Measurements from ENCODE around the gene CDH2. TPM values are rescaled to one million over a fixed set of nuclear protein-coding genes. Genes with fewer than 3 reads are reported as not detected.

CDH2 gene
- total RNA-seq, 4 donors from 2014 or later, result 0.20 to 4.4 (median 1.1) TPM; not detected in 1

DNA sequence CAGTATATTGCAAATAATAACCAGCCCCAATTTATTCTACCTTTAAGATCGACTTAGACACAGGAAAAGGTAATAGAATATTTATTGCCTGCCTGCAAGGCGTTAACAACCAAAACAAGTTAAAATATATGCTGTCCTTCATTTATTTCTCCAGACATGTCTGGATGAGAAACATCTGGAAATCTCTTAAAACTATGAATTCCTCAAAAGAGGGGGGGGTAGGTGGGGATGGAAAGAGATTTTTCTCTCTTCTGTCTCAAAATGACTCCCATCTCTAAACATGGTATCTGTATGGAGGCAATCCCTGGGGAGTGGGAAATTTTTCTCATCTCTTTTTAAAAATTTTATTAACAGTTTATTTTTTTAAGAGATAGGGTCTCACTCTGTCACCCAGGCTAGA lies 113.0 kb downstream of the CDH2 start:
- no peaks in the 10 kb centered on the region for H3K27me3 ChIP-seq
- H3K4me3 ChIP-seq, result no peak overlapping the region
- H3K9me3 ChIP-seq, result no peaks in the 10 kb centered on the region
- 46 to 57% methylated on average over 2 of the region's 2 CpGs for WGBS, 2 donors (ENCODE audit: low coverage in 1 of 2)
- intact Hi-C loops (cut with DNase I; ENCODE audit: low total_unique reads) (no loop called here), in situ Hi-C loops (cut with MboI; ENCODE audit: low pct_ligation_motif_present in 1 of 4, low pct_unique_long_range_greater_than_20kb in 1 of 4, low sequenced_read_pairs in 3 of 4) (no loop called here)
- no peaks in the 10 kb centered on the region for H3K36me3 ChIP-seq
- H3K4me1 ChIP-seq, result no peaks in the 10 kb centered on the region
- no peak for DNase-seq
- TF ChIP-seq EP300 (IDR thresholded peaks at IDR 0.05; ENCODE audit: low read depth) (no peak), POLR2AphosphoS5 (IDR thresholded peaks at IDR 0.05) (no peak), POLR2A (IDR thresholded peaks at IDR 0.05) (no peak)
- TF ChIP-seq, protein P1, sequence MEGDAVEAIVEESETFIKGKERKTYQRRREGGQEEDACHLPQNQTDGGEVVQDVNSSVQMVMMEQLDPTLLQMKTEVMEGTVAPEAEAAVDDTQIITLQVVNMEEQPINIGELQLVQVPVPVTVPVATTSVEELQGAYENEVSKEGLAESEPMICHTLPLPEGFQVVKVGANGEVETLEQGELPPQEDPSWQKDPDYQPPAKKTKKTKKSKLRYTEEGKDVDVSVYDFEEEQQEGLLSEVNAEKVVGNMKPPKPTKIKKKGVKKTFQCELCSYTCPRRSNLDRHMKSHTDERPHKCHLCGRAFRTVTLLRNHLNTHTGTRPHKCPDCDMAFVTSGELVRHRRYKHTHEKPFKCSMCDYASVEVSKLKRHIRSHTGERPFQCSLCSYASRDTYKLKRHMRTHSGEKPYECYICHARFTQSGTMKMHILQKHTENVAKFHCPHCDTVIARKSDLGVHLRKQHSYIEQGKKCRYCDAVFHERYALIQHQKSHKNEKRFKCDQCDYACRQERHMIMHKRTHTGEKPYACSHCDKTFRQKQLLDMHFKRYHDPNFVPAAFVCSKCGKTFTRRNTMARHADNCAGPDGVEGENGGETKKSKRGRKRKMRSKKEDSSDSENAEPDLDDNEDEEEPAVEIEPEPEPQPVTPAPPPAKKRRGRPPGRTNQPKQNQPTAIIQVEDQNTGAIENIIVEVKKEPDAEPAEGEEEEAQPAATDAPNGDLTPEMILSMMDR (IDR thresholded peaks at IDR 0.05), result no peak
- no peak overlapping the region for H3K27ac ChIP-seq

DNA sequence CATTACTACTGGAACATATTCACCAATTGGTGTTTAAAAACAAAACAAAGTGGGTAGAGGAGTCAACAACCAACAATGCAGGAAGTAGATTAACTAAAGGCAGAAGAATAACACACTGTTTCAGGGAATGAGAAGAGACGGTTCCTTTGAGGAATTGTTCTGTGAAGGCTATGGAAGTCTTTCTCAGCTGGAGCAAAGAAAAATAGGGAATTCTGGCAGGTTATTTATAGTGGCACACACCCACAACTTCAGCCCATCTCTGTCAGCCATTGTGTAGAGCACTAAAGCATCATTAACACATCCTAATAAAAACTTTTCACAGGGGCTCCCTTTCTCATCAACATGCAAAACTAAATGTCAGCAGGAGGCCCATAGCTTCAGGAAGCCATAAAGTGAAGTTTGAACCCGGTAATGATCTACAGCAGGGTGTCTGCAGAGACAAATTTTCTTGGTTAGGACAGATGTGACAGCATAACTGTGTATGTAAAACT lies 113.6 kb downstream of the CDH2 start:
- Histone ChIP-seq H3K4me3 (no peak overlapping the region), H3K36me3 (no peaks in the 10 kb centered on the region), H3K9me3 (no peaks in the 10 kb centered on the region), H3K4me1 (no peaks in the 10 kb centered on the region), H3K27me3 (no peaks in the 10 kb centered on the region), H3K27ac (no peak overlapping the region)
- intact Hi-C loops (cut with DNase I; ENCODE audit: low total_unique reads), result no loop called here
- in situ Hi-C loops (cut with MboI; ENCODE audit: low pct_ligation_motif_present in 1 of 4, low pct_unique_long_range_greater_than_20kb in 1 of 4, low sequenced_read_pairs in 3 of 4), result no loop called here
- no peak for TF ChIP-seq EP300 (IDR thresholded peaks at IDR 0.05; ENCODE audit: low read depth)
- TF ChIP-seq, protein P1 (IDR thresholded peaks at IDR 0.05), result no peak
- no peak for TF ChIP-seq POLR2A (IDR thresholded peaks at IDR 0.05)
- TF ChIP-seq POLR2AphosphoS5 (IDR thresholded peaks at IDR 0.05), result no peak
- DNase-seq, result no peak
- whole genome bisulfite sequencing, 2 donors (ENCODE audit: low coverage in 1 of 2), result 38 to 53% methylated on average over 1 to 2 of the region's 2 CpGs

DNA sequence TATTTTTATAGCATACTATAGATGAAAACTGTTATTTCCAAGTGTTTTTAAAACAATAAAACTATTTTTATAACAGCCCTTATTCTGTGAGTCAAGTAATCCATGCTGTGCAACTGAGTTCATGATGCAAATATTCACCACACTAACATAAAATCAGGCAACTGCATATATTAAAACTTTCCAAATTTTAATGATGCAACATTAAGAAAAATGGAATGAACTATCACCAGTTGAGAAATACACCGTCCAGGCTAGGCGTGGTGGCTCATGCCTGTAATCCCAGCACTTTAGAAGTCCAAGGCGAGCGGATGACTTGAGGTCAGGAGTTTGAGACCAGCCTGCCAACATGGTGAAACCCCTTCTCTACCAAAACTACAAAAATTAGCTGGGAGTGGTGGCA lies 114.5 kb downstream of the CDH2 start:
- TF ChIP-seq POLR2A (IDR thresholded peaks at IDR 0.05), result no peak
- TF ChIP-seq, protein P1 (IDR thresholded peaks at IDR 0.05), result no peak
- no peak for TF ChIP-seq EP300 (IDR thresholded peaks at IDR 0.05; ENCODE audit: low read depth)
- TF ChIP-seq POLR2AphosphoS5 (IDR thresholded peaks at IDR 0.05), result no peak
- DNase-seq, result no peak
- no peaks in the 10 kb centered on the region for H3K4me1 ChIP-seq
- H3K36me3 ChIP-seq, result no peaks in the 10 kb centered on the region
- no peaks in the 10 kb centered on the region for H3K9me3 ChIP-seq
- H3K27ac ChIP-seq, result no peak overlapping the region
- no peaks in the 10 kb centered on the region for H3K27me3 ChIP-seq
- intact Hi-C loops (cut with DNase I; ENCODE audit: low total_unique reads), result no loop called here
- 90 to 91% methylated on average over 4 of the region's 4 CpGs for WGBS, 2 donors (ENCODE audit: low coverage in 1 of 2)
- in situ Hi-C loops (cut with MboI; ENCODE audit: low pct_ligation_motif_present in 1 of 4, low pct_unique_long_range_greater_than_20kb in 1 of 4, low sequenced_read_pairs in 3 of 4), result no loop called here
- H3K4me3 ChIP-seq, result no peak overlapping the region

DNA sequence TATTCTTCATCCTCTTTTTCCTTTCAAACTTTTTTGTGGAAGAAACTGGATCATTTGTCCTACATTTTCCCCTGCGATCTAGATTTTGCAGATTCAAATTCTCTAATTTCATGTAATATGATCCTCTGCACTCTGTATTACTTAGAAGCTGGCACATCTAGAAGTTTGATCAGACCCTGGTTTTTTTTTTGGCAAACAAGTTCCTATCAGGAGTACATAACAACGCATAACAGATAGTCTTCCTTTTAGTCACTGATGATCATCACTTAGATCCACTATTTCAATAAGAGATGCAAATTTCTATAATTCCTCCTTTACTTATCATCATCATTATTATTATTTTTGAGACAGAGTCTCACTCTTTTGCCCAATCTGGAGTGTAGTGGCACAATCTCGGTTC lies 117.1 kb downstream of the CDH2 start:
- 73 to 85% methylated on average over 3 of the region's 3 CpGs for WGBS, 2 donors (ENCODE audit: low coverage in 1 of 2)
- in situ Hi-C loops (cut with MboI; ENCODE audit: low pct_ligation_motif_present in 1 of 4, low pct_unique_long_range_greater_than_20kb in 1 of 4, low sequenced_read_pairs in 3 of 4) (no loop called here), intact Hi-C loops (cut with DNase I; ENCODE audit: low total_unique reads) (no loop called here)
- Histone ChIP-seq H3K27ac (no peak overlapping the region), H3K27me3 (no peaks in the 10 kb centered on the region), H3K4me3 (no peak overlapping the region), H3K9me3 (no peaks in the 10 kb centered on the region), H3K36me3 (no peaks in the 10 kb centered on the region), H3K4me1 (no peaks in the 10 kb centered on the region)
- no peak for DNase-seq
- TF ChIP-seq, protein P1 (IDR thresholded peaks at IDR 0.05), result no peak
- TF ChIP-seq POLR2A (IDR thresholded peaks at IDR 0.05) (no peak), POLR2AphosphoS5 (IDR thresholded peaks at IDR 0.05) (no peak), EP300 (IDR thresholded peaks at IDR 0.05; ENCODE audit: low read depth) (no peak)

All from transverse colon (tissue), 4 donors.